WTC11 (cell line): Measurements from ENCODE around the gene TRAF3IP1. TPM values are rescaled to one million over a fixed set of nuclear protein-coding genes. Genes with fewer than 3 reads are reported as not detected.

ENCODE experiments used
- ATAC-seq: fragments of 200-7000 bp; cut with Tn5 transposase; 2 replicates; pipeline ENCODE4 v1.10.0; 2021; ENCODE audit warnings: mild to moderate bottlenecking, moderate library complexity
- CTCF ChIA-PET: fragments of 300-600 bp; sonication (Branson Sonifier 250); formaldehyde crosslinking; loops from one replicate; lab custom pipeline; 2021; ENCODE audit warnings: antibody characterized with exemption; lab: Charles Lee
- POLR2A ChIA-PET: fragments of 350-600 bp; sonication (Branson Sonifier 250); formaldehyde crosslinking; loops from one replicate; lab custom pipeline; 2021; ENCODE audit warnings: antibody characterized with exemption; lab: Charles Lee
- DNase-seq: peaks from one replicate; pipeline ENCODE4 v3.0.0; 2021; ENCODE audit warnings: low spot score
- H3K27ac Mint-ChIP-seq: 2 replicates; pipeline ENCODE4 v1.8.0; 2021; ENCODE audit warnings: mixed read lengths
- H3K27me3 Mint-ChIP-seq: 2 replicates; pipeline ENCODE4 v1.8.0; 2021; ENCODE audit warnings: low read depth, mild to moderate bottlenecking, moderate library complexity, mixed read lengths
- H3K36me3 Mint-ChIP-seq: 2 replicates; pipeline ENCODE4 v1.8.0; 2021; ENCODE audit warnings: mixed read lengths
- H3K4me1 Mint-ChIP-seq: 2 replicates; pipeline ENCODE4 v1.8.0; 2022; ENCODE audit warnings: mixed read lengths
- H3K4me3 Mint-ChIP-seq: 2 replicates; pipeline ENCODE4 v1.8.0; 2021; ENCODE audit warnings: mild to moderate bottlenecking, moderate library complexity, mixed read lengths
- H3K9me3 Mint-ChIP-seq: 2 replicates; pipeline ENCODE4 v1.8.0; 2021; ENCODE audit warnings: mixed read lengths
- AFF4 ChIP-seq: sonication (generic); formaldehyde crosslinking; IDR thresholded peaks from 2 replicates; pipeline ENCODE4 v1.8.1; 2023; ENCODE audit warnings: mild to moderate bottlenecking, missing genetic modification reagents, borderline replicate concordance
- CBFB ChIP-seq: sonication (generic); formaldehyde crosslinking; IDR thresholded peaks from 2 replicates; pipeline ENCODE4 v1.8.1; 2022; ENCODE audit warnings: mild to moderate bottlenecking, low read depth, missing genetic modification reagents
- ELF4 ChIP-seq: sonication (generic); formaldehyde crosslinking; IDR thresholded peaks from 2 replicates; pipeline ENCODE4 v1.8.1; 2022; ENCODE audit warnings: low read depth, mild to moderate bottlenecking, moderate library complexity, missing genetic modification reagents
- IRF1 ChIP-seq: sonication (generic); formaldehyde crosslinking; IDR thresholded peaks from 2 replicates; pipeline ENCODE4 v1.8.0; 2023; ENCODE audit warnings: missing genetic modification reagents
- JAZF1 ChIP-seq: fragments of 250-450 bp; sonication (Bioruptor Pico); IDR thresholded peaks from 2 replicates; pipeline ENCODE4 v1.9.0; 2021; ENCODE audit warnings: moderate library complexity, mild to moderate bottlenecking, inconsistent platforms
- MLX ChIP-seq: sonication (generic); formaldehyde crosslinking; IDR thresholded peaks from 2 replicates; pipeline ENCODE4 v1.8.1; 2023; ENCODE audit warnings: mild to moderate bottlenecking, missing genetic modification reagents, moderate library complexity
- NR3C1 ChIP-seq: sonication (generic); formaldehyde crosslinking; conservative IDR thresholded peaks from 2 replicates; pipeline ENCODE4 v1.8.1; 2023; ENCODE audit warnings: low read depth, mild to moderate bottlenecking, missing genetic modification reagents
- PRDM15 ChIP-seq: sonication (generic); formaldehyde crosslinking; IDR thresholded peaks from 2 replicates; pipeline ENCODE4 v1.8.0; 2022; ENCODE audit warnings: missing genetic modification reagents
- PRRX2 ChIP-seq: fragments of 250-450 bp; sonication (Bioruptor Pico); IDR thresholded peaks from 2 replicates; pipeline ENCODE4 v1.8.0; 2021; ENCODE audit warnings: mild to moderate bottlenecking
- RORB ChIP-seq: fragments of 250-450 bp; sonication (Bioruptor Pico); IDR thresholded peaks from 2 replicates; pipeline ENCODE4 v1.9.0; 2021; ENCODE audit warnings: mild to moderate bottlenecking
- SOX15 ChIP-seq: fragments of 250-450 bp; sonication (Bioruptor Pico); IDR thresholded peaks from 2 replicates; pipeline ENCODE4 v1.9.0; 2021; ENCODE audit warnings: mild to moderate bottlenecking
- TCF7 ChIP-seq: sonication (generic); formaldehyde crosslinking; IDR thresholded peaks from 2 replicates; pipeline ENCODE4 v1.8.0; 2022; ENCODE audit warnings: mild to moderate bottlenecking, low read depth, missing genetic modification reagents, moderate library complexity
- ZNF232 ChIP-seq: sonication (generic); formaldehyde crosslinking; IDR thresholded peaks from 2 replicates; pipeline ENCODE4 v1.8.0; 2022; ENCODE audit warnings: mild to moderate bottlenecking, missing genetic modification reagents
- ZNF423 ChIP-seq: fragments of 250-450 bp; sonication (Bioruptor Pico); IDR thresholded peaks from 2 replicates; pipeline ENCODE4 v2.1.2; 2022; ENCODE audit warnings: mild to moderate bottlenecking, moderate library complexity
- total RNA-seq: library from RNA; stranded (reverse); gene quantifications from 3 replicates; pipeline ENCODE4 v1.2.3, GENCODE V29; 2021

Gene TRAF3IP1
- total RNA-seq, 1 experiment from 2014 or later: 18.7 TPM

- ATAC-seq: no peak
- no peak overlapping the region; the same call in 1 of the 2 replicates for H3K27ac Mint-ChIP-seq
- no peaks in the 10 kb centered on the region for H3K27me3 Mint-ChIP-seq
- H3K4me1 Mint-ChIP-seq: no peaks in the 10 kb centered on the region
- TF ChIP-seq AFF4 (CRISPR knock-in tag) (no peak), TCF7 (CRISPR knock-in tag) (no peak), ZNF232 (CRISPR knock-in tag) (no peak), PRDM15 (CRISPR knock-in tag) (no peak), MLX (CRISPR knock-in tag) (no peak), SOX15 (no peak)
- ChIA-PET POLR2A (no interaction called here), CTCF (interaction anchor here (0.7 to 4.6 kb wide), 2 partner anchors 66 to 77 kb away, joined by 3 to 61 read pairs; no protein-coding TSS in a partner anchor)
- H3K36me3 Mint-ChIP-seq: peaks cover 42% of the 10 kb centered on the region
- no peak for DNase-seq
- no peak overlapping the region for H3K4me3 Mint-ChIP-seq
- H3K9me3 Mint-ChIP-seq: no peaks in the 10 kb centered on the region
Measured at GRCh38 chr2:238434846-238435751, 114.8 kb downstream of the TRAF3IP1 start.

GRCh38 chr2:238435752-238436096 lies 115.4 kb downstream of the TRAF3IP1 start:
- no peaks in the 10 kb centered on the region for H3K9me3 Mint-ChIP-seq

More at GRCh38 chr2:238435752-238436096, 115.4 kb downstream of the TRAF3IP1 start:
- no peak overlapping the region for H3K4me3 Mint-ChIP-seq
- H3K4me1 Mint-ChIP-seq: no peaks in the 10 kb centered on the region
- ATAC-seq: no peak
- no peak overlapping the region; the same call in 1 of the 2 replicates for H3K27ac Mint-ChIP-seq
- ChIA-PET CTCF (interaction anchor here (0.7 to 4.6 kb wide), 2 partner anchors 67 to 78 kb away, joined by 3 to 61 read pairs; no protein-coding TSS in a partner anchor), POLR2A (no interaction called here)
- TF ChIP-seq RORB (CRISPR knock-in tag) (no peak), ZNF232 (CRISPR knock-in tag) (no peak), ZNF423 (CRISPR knock-in tag) (no peak), IRF1 (CRISPR knock-in tag) (no peak), JAZF1 (CRISPR knock-in tag) (no peak), CBFB (CRISPR knock-in tag) (no peak), ELF4 (CRISPR knock-in tag) (no peak), PRRX2 (no peak), NR3C1 (CRISPR knock-in tag) (no peak)
- H3K36me3 Mint-ChIP-seq: peaks cover 42% of the 10 kb centered on the region
- DNase-seq: no peak
- no peaks in the 10 kb centered on the region for H3K27me3 Mint-ChIP-seq
